ENCODE data around the gene OR52D1. TPM values are rescaled to one million over a fixed set of nuclear protein-coding genes. Genes with fewer than 3 reads are reported as not detected.

The OR52D1 gene
- total RNA-seq, 4 donors from 2014 or later: not detected

DNA sequence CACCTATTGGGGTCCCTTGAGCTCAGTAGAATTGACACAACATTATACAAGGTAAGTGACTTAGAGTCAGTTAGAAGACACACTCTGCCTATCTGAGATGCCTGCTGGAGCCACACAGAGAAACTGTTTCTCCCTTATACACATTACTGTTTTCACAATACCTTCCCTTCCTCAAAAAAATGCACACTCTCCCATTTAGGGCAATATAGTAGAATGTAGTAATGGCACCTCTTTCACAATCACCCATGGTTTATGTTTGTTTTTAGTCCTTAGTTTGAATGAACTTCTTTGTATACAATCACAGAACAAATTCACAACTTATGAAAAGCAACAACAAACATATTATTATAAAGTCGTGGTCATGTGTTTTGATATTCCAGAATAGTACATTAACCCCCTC, 45.6 kb downstream of the OR52D1 start:
- no peaks in the 10 kb centered on the region for H3K36me3 ChIP-seq
- no peaks in the 10 kb centered on the region for H3K9me3 ChIP-seq
- no peak overlapping the region for H3K27ac ChIP-seq
- TF ChIP-seq, protein P1, sequence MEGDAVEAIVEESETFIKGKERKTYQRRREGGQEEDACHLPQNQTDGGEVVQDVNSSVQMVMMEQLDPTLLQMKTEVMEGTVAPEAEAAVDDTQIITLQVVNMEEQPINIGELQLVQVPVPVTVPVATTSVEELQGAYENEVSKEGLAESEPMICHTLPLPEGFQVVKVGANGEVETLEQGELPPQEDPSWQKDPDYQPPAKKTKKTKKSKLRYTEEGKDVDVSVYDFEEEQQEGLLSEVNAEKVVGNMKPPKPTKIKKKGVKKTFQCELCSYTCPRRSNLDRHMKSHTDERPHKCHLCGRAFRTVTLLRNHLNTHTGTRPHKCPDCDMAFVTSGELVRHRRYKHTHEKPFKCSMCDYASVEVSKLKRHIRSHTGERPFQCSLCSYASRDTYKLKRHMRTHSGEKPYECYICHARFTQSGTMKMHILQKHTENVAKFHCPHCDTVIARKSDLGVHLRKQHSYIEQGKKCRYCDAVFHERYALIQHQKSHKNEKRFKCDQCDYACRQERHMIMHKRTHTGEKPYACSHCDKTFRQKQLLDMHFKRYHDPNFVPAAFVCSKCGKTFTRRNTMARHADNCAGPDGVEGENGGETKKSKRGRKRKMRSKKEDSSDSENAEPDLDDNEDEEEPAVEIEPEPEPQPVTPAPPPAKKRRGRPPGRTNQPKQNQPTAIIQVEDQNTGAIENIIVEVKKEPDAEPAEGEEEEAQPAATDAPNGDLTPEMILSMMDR (IDR thresholded peaks at IDR 0.05): no peak
- no peak for DNase-seq (ENCODE audit: low spot score in 2 of 2)
- no peaks in the 10 kb centered on the region for H3K27me3 ChIP-seq
- no peaks in the 10 kb centered on the region for H3K4me1 ChIP-seq
- no peak overlapping the region for H3K4me3 ChIP-seq
- 30 to 38% methylated on average over 1 of the region's 1 CpG for WGBS, 2 donors

DNA sequence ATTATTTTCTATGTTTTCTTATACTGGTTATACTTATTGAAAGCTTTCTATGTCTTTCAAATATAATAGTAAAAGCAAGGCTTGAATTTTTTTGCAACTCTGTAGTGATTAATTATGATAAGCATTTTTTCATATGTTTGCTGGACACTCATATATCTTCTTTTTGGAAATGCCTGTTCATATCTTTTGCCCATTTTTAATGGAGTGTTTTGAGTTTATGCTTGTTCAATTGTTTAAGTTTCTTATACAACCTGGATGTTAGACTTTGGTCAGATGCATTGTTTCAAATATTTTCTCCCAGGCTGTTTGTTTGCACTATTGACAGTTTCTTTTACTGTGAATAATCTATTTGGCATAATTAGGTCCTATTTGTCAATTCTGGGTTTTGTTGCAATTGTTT, 48.0 kb downstream of the OR52D1 start:
- H3K36me3 ChIP-seq: no peaks in the 10 kb centered on the region
- TF ChIP-seq, protein P1 (IDR thresholded peaks at IDR 0.05): no peak
- TF ChIP-seq EP300 (IDR thresholded peaks at IDR 0.05) (no peak), POLR2A (IDR thresholded peaks at IDR 0.05) (no peak)
- H3K27me3 ChIP-seq: no peaks in the 10 kb centered on the region
- H3K4me3 ChIP-seq: no peak overlapping the region
- no peaks in the 10 kb centered on the region for H3K4me1 ChIP-seq
- no peaks in the 10 kb centered on the region for H3K9me3 ChIP-seq
- no peak for DNase-seq (ENCODE audit: low spot score in 2 of 2)
- H3K27ac ChIP-seq: no peak overlapping the region

Other genes starting within 250 kb of the OR52D1 start
- gene HBG1, start 238.8 kb upstream of the OR52D1 start, total RNA-seq: not detected
- not detected for gene HBG2, start 233.9 kb upstream of the OR52D1 start, total RNA-seq
- gene HBE1, start 218.7 kb upstream of the OR52D1 start, total RNA-seq: not detected
- 1 to 10 TPM in 1 of 4 donors, under 1 TPM in 2, not detected in 1; 0.42 to 1.5 (median 0.98) TPM for gene OR51B4, start 186.7 kb upstream of the OR52D1 start, total RNA-seq
- gene OR51B2, start 164.4 kb upstream of the OR52D1 start, total RNA-seq: under 1 TPM in 1 of 4 donors, not detected in 3; 0.63 TPM
- 1 to 10 TPM in 3 of 4 donors, not detected in 1; 1.3 to 2.9 (median 2.0) TPM for gene OR51B5, start 145.2 kb upstream of the OR52D1 start, total RNA-seq
- not detected for gene OR51B6, start 137.2 kb upstream of the OR52D1 start, total RNA-seq
- not detected for gene OR51M1, start 104.9 kb upstream of the OR52D1 start, total RNA-seq
- gene OR51Q1, start 66.6 kb upstream of the OR52D1 start, total RNA-seq: not detected
- gene OR51I1, start 47.2 kb upstream of the OR52D1 start, total RNA-seq: 1 to 10 TPM in 1 of 4 donors, not detected in 3; 3.9 TPM
- gene OR51I2, start 39.4 kb upstream of the OR52D1 start, total RNA-seq: not detected
- gene UBQLN3, start 21.3 kb downstream of the OR52D1 start, total RNA-seq: 1 to 10 TPM in 3 of 4 donors, under 1 TPM in 1; 0.84 to 4.9 (median 2.1) TPM
- 1 to 10 TPM; 1.2 to 3.7 (median 2.1) TPM for gene UBQLNL, start 28.0 kb downstream of the OR52D1 start, total RNA-seq
- gene OR52H1, start 59.9 kb downstream of the OR52D1 start, total RNA-seq: 1 to 10 TPM in 2 of 4 donors, under 1 TPM in 1, not detected in 1; 0.84 to 7.5 (median 1.3) TPM
- not detected for gene OR52B6, start 92.2 kb downstream of the OR52D1 start, total RNA-seq
- 1 to 10 TPM; 1.2 to 5.9 (median 2.5) TPM for gene TRIM6, start 108.0 kb downstream of the OR52D1 start, total RNA-seq
- gene TRIM34, start 136.3 kb downstream of the OR52D1 start, total RNA-seq: 1 to 10 TPM; 2.2 to 6.1 (median 3.1) TPM
- gene TRIM5, start 196.4 kb downstream of the OR52D1 start, total RNA-seq: 10 to 100 TPM; 16.9 to 38.7 (median 26.1) TPM
- gene TRIM22, start 201.1 kb downstream of the OR52D1 start, total RNA-seq: 100 to 1,000 TPM in 2 of 4 donors, 10 to 100 TPM in 2; 78.3 to 131 (median 100) TPM
- under 1 TPM in 2 of 4 donors, not detected in 2; 0.20 to 0.63 TPM for gene OR56B1, start 247.8 kb downstream of the OR52D1 start, total RNA-seq

Data from tibial nerve (tissue), 4 donors.